ENCODE measurements around the gene PLEKHG4B.

Gene PLEKHG4B

DNA sequence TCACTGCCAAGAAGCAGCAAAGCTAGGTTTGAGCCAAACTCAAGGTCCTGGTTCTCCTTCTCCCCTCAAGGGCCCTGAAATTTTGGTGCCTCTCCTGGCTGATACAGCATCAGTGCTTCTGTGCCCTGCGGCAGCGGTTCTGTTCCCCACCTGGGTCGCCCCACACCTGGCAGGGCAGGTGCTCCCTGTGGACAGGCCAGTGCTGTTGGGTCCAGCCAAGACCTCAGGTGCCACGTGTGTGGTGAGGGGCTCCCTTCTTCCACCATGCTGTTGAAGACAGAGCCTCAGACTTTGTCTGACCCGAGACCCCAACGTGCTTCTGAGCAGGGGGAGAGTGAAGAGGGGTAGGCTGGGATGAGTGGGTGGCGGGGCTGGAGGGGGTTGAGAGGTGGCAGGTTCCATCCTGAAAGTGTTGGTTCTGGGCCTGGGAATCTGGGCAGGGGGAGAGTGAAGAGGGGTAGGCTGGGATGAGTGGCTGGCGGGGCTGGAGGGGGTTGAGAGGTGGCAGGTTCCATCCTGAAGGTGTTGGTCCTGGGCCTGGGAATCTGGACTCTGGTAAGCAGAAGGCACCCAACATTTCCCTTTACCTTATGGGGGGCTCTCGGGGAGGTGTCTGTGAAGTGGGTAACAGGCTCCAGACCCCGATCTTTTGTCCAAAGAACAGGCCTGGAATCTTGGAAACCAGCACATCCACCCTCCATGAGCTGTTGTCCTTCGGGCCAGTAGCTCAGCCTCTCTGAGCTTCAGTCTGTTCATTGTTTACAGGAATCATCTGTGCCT, 2.3 kb downstream of the PLEKHG4B start:
- no peak overlapping the region for H3K4me3 ChIP-seq (IDR thresholded peaks at IDR 0.05; ENCODE audit: insufficient read depth, low read depth, low read length)
- H4K20me1 ChIP-seq (ENCODE audit: insufficient read depth): no peaks in the 10 kb centered on the region
- TF ChIP-seq, protein P1, sequence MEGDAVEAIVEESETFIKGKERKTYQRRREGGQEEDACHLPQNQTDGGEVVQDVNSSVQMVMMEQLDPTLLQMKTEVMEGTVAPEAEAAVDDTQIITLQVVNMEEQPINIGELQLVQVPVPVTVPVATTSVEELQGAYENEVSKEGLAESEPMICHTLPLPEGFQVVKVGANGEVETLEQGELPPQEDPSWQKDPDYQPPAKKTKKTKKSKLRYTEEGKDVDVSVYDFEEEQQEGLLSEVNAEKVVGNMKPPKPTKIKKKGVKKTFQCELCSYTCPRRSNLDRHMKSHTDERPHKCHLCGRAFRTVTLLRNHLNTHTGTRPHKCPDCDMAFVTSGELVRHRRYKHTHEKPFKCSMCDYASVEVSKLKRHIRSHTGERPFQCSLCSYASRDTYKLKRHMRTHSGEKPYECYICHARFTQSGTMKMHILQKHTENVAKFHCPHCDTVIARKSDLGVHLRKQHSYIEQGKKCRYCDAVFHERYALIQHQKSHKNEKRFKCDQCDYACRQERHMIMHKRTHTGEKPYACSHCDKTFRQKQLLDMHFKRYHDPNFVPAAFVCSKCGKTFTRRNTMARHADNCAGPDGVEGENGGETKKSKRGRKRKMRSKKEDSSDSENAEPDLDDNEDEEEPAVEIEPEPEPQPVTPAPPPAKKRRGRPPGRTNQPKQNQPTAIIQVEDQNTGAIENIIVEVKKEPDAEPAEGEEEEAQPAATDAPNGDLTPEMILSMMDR (conservative IDR thresholded peaks at IDR 0.05; ENCODE audit: low read depth, low read length): no peak

DNA sequence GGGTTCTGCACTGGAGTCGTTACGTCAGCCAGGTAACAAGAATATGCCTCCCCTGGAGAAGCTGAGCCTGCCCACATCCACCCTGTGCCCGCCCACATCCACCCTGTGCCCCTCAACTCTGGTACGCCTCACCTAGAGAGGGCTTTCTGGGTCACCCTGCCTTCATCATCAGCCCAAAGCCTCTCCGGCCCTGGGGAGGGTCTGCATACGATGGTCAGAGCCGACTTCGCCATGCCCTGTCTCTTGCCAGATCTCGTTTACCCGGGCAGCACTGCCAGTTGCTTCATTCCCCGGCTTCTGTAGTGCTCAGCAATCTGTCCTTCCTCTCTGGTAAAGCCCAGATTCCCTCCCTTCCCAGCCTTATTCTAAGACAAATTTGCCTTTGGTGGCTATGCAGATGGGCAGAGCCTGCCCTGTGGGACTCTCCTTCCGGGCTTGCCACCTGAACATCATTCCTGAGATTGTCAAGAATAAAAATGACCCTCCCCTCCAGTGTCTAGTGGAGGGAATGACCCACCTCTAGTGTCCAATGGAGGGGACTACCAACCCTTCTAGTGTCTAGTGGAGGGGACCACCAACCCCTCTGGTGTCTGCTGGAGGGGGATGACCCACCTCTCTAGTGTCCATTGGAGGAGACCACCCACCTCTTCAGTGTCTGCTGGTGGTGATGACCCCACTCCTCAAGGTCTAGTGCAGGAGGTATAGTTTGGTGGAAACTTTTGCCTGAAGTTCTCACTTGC, 3.4 kb downstream of the PLEKHG4B start:
- H3K4me1 ChIP-seq (ENCODE audit: low read depth, poor library complexity, severe bottlenecking): peaks cover 68% of the 10 kb centered on the region
- H3K27ac ChIP-seq: no peak overlapping the region
- peaks cover 41% of the 10 kb centered on the region; the same call in 1 of the 2 replicates for H3K79me2 ChIP-seq (ENCODE audit: insufficient read depth, low read depth)
- TF ChIP-seq, protein P1 (conservative IDR thresholded peaks at IDR 0.05; ENCODE audit: low read depth, low read length): no peak
- H3K27me3 ChIP-seq (ENCODE audit: insufficient read depth, low read depth): no peaks in the 10 kb centered on the region
- H3K4me2 ChIP-seq: no peak overlapping the region
- no peak overlapping the region for H2AFZ ChIP-seq (ENCODE audit: low read depth)
- H3K36me3 ChIP-seq (ENCODE audit: insufficient read depth): 0 out of 2 replicates have a peak, but pooled peaks cover 3% of the 10 kb centered on the region
- H4K20me1 ChIP-seq (ENCODE audit: insufficient read depth): no peaks in the 10 kb centered on the region
- no peak overlapping the region for H3K9ac ChIP-seq
- no peak overlapping the region for H3K4me3 ChIP-seq (IDR thresholded peaks at IDR 0.05; ENCODE audit: insufficient read depth, low read depth, low read length)

More for the DNA sequence above, 2.3 kb downstream of the PLEKHG4B start:
- H3K27ac ChIP-seq: no peak overlapping the region
- peaks cover 32% of the 10 kb centered on the region; the same call in 1 of the 2 replicates for H3K79me2 ChIP-seq (ENCODE audit: insufficient read depth, low read depth)
- peak overlapping the region; percentile 88; the same call in 1 of the 2 replicates for H3K4me2 ChIP-seq
- H2AFZ ChIP-seq (ENCODE audit: low read depth): no peak overlapping the region
- H3K36me3 ChIP-seq (ENCODE audit: insufficient read depth): 0 out of 2 replicates have a peak, but pooled peaks cover 3% of the 10 kb centered on the region
- no peaks in the 10 kb centered on the region for H3K27me3 ChIP-seq (ENCODE audit: insufficient read depth, low read depth)
- H3K4me1 ChIP-seq (ENCODE audit: low read depth, poor library complexity, severe bottlenecking): peaks cover 64% of the 10 kb centered on the region
- H3K9ac ChIP-seq: no peak overlapping the region

DNA sequence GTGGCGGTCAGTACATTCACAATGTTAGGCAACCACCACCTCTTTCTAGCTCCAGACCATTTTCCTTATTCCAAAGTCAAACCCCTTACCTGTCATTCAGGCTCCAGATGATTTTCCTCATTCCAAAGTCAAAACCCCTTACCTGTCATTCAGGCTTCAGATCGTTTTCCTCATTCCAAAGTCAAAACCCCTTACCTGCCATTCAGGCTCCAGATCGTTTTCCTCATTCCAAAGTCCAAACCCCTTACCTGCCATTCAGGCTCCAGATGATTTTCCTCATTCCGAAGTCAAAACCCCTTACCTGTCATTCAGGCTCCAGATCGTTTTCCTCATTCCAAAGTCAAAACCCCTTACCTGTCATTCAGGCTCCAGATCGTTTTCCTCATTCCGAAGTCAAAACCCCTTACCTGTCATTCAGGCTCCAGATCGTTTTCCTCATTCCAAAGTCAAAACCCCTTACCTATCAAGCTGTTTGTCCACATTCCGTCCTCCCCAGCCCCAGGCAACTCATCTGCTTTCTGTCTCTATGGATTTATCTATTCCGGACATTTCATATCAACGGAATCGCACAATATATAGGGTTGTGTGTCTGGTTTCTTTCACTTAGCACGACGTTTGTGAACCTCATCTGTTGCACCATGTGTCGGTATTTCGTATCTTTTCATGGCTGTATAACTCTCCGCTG, 5.2 kb downstream of the PLEKHG4B start:
- Histone ChIP-seq H3K9ac (no peak overlapping the region), H2AFZ (ENCODE audit: low read depth) (no peak overlapping the region), H3K79me2 (ENCODE audit: insufficient read depth, low read depth) (peaks cover 41% of the 10 kb centered on the region; the same call in 1 of the 2 replicates), H4K20me1 (ENCODE audit: insufficient read depth) (no peaks in the 10 kb centered on the region), H3K27me3 (ENCODE audit: insufficient read depth, low read depth) (no peaks in the 10 kb centered on the region), H3K4me3 (IDR thresholded peaks at IDR 0.05; ENCODE audit: insufficient read depth, low read depth, low read length) (no peak overlapping the region), H3K36me3 (ENCODE audit: insufficient read depth) (0 out of 2 replicates have a peak, but pooled peaks cover 3% of the 10 kb centered on the region), H3K4me1 (ENCODE audit: low read depth, poor library complexity, severe bottlenecking) (peaks cover 70% of the 10 kb centered on the region), H3K27ac (no peak overlapping the region), H3K4me2 (no peak overlapping the region)
- TF ChIP-seq, protein P1 (conservative IDR thresholded peaks at IDR 0.05; ENCODE audit: low read depth, low read length): no peak

DNA sequence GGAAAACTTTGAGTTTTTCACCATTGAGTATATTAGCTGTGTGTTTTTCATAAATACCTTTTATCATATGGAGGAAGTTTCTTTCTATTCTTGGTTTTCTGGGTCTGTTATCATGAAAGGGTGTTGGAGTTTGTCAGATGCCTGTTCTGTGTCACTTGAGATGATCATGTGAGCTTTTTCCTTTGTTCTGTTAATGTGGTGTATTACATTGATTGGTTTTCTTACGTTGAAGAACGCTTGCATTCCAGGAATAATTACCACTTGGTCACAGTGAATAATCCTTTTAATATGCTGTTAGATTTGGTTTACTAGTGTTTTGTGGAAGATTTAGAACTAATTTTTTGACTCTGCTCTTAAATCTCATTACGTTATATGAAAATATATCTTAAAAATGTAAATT, 7.8 kb downstream of the PLEKHG4B start:
- Histone ChIP-seq H3K4me3 (IDR thresholded peaks at IDR 0.05; ENCODE audit: insufficient read depth, low read depth, low read length) (no peak overlapping the region), H3K9ac (no peak overlapping the region), H3K27me3 (ENCODE audit: insufficient read depth, low read depth) (no peaks in the 10 kb centered on the region), H3K36me3 (ENCODE audit: insufficient read depth) (0 out of 2 replicates have a peak, but pooled peaks cover 3% of the 10 kb centered on the region), H3K79me2 (ENCODE audit: insufficient read depth, low read depth) (peaks cover 25% of the 10 kb centered on the region; the same call in 1 of the 2 replicates), H3K4me2 (peak overlapping the region; percentile 25; the same call in 1 of the 2 replicates), H2AFZ (ENCODE audit: low read depth) (no peak overlapping the region), H3K27ac (no peak overlapping the region), H3K4me1 (ENCODE audit: low read depth, poor library complexity, severe bottlenecking) (peaks cover 73% of the 10 kb centered on the region), H4K20me1 (ENCODE audit: insufficient read depth) (no peaks in the 10 kb centered on the region)
- TF ChIP-seq, protein P1 (conservative IDR thresholded peaks at IDR 0.05; ENCODE audit: low read depth, low read length): no peak

Data from KMS-11 (cell line).